HEK293T (cell line): ENCODE data around the gene PIGU.
"Not testable (repeated sequence)": the region's sequence is repeated elsewhere in the genome, so short reads cannot be mapped to it uniquely, and the experiment has no call there.

Source experiments
- CTCF ChIA-PET: fragments of 350-600 bp; formaldehyde crosslinking; extraction: SDS; loops from one replicate; lab custom pipeline; 2021; ENCODE audit warnings: antibody characterized with exemption, inconsistent platforms; lab: Yijun Ruan, JAX
- POLR2A ChIA-PET: fragments of 350-600 bp; formaldehyde crosslinking; extraction: SDS; loops from one replicate; lab custom pipeline; 2020; ENCODE audit warnings: antibody characterized with exemption, inconsistent platforms; lab: Yijun Ruan, JAX
- DNase-seq: peaks from one replicate; pipeline ENCODE4 v3.0.0; 2012; ENCODE audit warnings: mixed read lengths; ENCODE audit errors: extremely low spot score
- ARNT ChIP-seq: fragments of 450-650 bp; IDR thresholded peaks from 2 replicates; pipeline ENCODE4 v1.6.1; 2017; ENCODE audit warnings: mild to moderate bottlenecking
- BHLHE40 ChIP-seq: fragments of 450-650 bp; IDR thresholded peaks from 2 replicates; pipeline ENCODE4 v1.6.1; 2016; ENCODE audit warnings: mild to moderate bottlenecking, moderate library complexity, borderline replicate concordance
- CTBP1 ChIP-seq: fragments of 450-650 bp; IDR thresholded peaks from 2 replicates; pipeline ENCODE4 v1.6.1; 2016; ENCODE audit warnings: borderline replicate concordance
- ELF4 ChIP-seq: fragments of 450-650 bp; IDR thresholded peaks from 2 replicates; pipeline ENCODE4 v1.6.1; 2017; ENCODE audit warnings: antibody characterized with exemption
- FOXA1 ChIP-seq: fragments of 450-650 bp; IDR thresholded peaks from 2 replicates; pipeline ENCODE4 v1.6.1; 2016; ENCODE audit warnings: mild to moderate bottlenecking
- FOXK2 ChIP-seq: fragments of 450-650 bp; IDR thresholded peaks from 2 replicates; pipeline ENCODE4 v1.6.1; 2016; ENCODE audit warnings: mild to moderate bottlenecking
- FOXM1 ChIP-seq: fragments of 450-650 bp; IDR thresholded peaks from 2 replicates; pipeline ENCODE4 v1.6.1; 2017; ENCODE audit warnings: mild to moderate bottlenecking, borderline replicate concordance
- HDGF ChIP-seq: fragments of 450-650 bp; IDR thresholded peaks from 2 replicates; pipeline ENCODE4 v1.6.1; 2017; ENCODE audit warnings: antibody characterized with exemption, borderline replicate concordance
- L3MBTL2 ChIP-seq: fragments of 450-650 bp; conservative IDR thresholded peaks from 2 replicates; pipeline ENCODE4 v1.6.1; 2016; ENCODE audit warnings: mild to moderate bottlenecking
- LEF1 ChIP-seq: fragments of 450-650 bp; IDR thresholded peaks from 2 replicates; pipeline ENCODE4 v1.6.1; 2017; ENCODE audit warnings: mild to moderate bottlenecking, borderline replicate concordance
- NFRKB ChIP-seq: fragments of 450-650 bp; IDR thresholded peaks from 2 replicates; pipeline ENCODE4 v1.6.1; 2016; ENCODE audit warnings: mild to moderate bottlenecking, moderate library complexity
- SP1 ChIP-seq: fragments of 450-650 bp; IDR thresholded peaks from 2 replicates; pipeline ENCODE4 v1.6.1; 2017
- SUZ12 ChIP-seq: fragments of 450-650 bp; IDR thresholded peaks from 2 replicates; pipeline ENCODE4 v1.6.1; 2016; ENCODE audit warnings: mild to moderate bottlenecking
- TARDBP ChIP-seq: fragments of 450-650 bp; IDR thresholded peaks from 2 replicates; pipeline ENCODE4 v1.6.1; 2016
- ZNF384 ChIP-seq: fragments of 450-650 bp; IDR thresholded peaks from 2 replicates; pipeline ENCODE4 v1.6.1; 2016
- TF ChIP-seq, protein P1 (sequence below): fragments of 450-650 bp; IDR thresholded peaks from 2 replicates; pipeline ENCODE4 v1.6.1; 2016

PIGU gene

DNA sequence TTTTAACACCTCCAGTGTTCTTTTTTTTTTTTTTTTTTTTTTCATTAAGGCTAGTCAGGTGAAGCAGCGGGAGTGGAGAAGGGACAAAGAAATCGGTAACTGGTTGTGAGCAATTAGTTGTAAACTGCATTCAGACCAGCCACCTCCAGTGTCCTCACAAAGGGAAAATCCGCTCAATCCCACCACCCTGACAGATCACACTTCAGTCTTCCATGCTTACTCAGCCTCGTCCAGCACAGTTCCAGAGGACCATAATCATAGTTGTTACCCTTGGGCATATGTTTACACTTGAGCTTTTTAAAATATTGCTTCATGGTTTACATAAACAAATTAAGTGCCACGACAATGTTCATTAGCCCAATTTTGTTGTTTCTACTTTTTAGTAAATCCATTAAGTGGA is 150.4 kb downstream of the PIGU start:
- DNase-seq = no peak
- CTCF ChIA-PET = interaction anchor here (1.2 kb wide), 1 partner anchor 214 kb away, joined by 3 read pairs; no protein-coding TSS in a partner anchor
- TF ChIP-seq FOXM1 = no peak
- TF ChIP-seq SP1 = no peak
- no peak for TF ChIP-seq NFRKB
- no peak for TF ChIP-seq FOXK2
- TF ChIP-seq HDGF = no peak
- TF ChIP-seq SUZ12 = no peak
- TF ChIP-seq LEF1 = no peak
- no peak for TF ChIP-seq L3MBTL2
- POLR2A ChIA-PET = interaction anchor here (1.0 kb wide), 1 partner anchor 11 kb away, joined by 3 read pairs; the partner anchor contains the start of gene DYNLRB1

DNA sequence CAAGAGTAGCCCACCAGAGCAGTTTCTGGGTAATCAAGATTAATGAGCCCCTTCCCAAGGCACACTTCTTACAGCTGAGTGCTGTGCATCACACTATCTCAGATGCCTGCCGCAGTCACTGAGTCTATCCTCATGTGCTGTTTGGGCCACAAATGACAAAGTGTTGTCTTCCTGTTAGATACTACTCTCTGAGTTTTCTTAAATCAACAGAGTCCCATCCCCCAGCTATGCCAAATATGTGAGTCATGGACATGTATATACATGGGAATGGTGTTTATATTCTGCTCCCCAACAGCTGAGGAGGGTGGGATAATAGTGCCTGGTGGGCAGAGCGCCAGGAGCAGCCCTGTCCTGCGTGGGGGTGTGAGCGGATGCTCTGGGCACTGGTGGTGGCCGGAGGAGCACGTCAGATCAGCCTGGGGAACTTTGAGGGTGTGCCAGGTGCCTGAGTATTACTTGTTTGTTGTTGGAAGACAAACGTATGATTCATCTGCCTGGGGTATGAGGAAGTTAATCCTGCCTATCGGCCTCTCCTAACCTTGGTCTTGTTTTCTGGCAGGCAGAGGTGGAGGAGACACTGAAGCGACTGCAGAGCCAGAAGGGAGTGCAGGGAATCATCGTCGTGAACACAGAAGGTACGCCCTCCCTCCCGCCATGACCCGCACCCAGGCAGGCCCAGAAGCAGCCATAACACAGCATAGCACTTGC is 151.0 kb downstream of the PIGU start:
- DNase-seq = no peak

DNA sequence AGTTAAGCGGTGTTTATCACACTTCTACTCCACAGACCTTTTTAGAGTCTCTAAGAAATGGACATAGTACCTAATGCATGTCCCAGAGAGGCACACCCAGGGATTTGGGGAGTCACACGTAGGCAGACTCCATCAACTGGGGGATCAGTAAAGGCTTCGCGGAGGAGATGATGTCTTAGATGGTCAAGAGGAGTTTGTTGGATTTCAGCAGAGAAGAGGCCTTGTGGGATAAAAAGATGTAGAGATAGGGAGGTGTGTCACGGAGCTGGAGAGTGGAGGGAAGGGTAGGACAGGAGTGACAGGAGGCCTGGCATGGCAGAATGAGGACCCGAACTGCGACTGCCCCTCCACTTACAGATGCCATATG is 151.6 kb downstream of the PIGU start:
- no peak for TF ChIP-seq ARNT
- TF ChIP-seq, protein P1, sequence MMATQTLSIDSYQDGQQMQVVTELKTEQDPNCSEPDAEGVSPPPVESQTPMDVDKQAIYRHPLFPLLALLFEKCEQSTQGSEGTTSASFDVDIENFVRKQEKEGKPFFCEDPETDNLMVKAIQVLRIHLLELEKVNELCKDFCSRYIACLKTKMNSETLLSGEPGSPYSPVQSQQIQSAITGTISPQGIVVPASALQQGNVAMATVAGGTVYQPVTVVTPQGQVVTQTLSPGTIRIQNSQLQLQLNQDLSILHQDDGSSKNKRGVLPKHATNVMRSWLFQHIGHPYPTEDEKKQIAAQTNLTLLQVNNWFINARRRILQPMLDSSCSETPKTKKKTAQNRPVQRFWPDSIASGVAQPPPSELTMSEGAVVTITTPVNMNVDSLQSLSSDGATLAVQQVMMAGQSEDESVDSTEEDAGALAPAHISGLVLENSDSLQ = no peak
- TF ChIP-seq NFRKB = no peak
- TF ChIP-seq FOXM1 = no peak
- TF ChIP-seq ZNF384 = no peak
- TF ChIP-seq HDGF = no peak
- TF ChIP-seq SP1 = no peak
- TF ChIP-seq CTBP1 = no peak
- no peak for TF ChIP-seq TARDBP
- no peak for TF ChIP-seq L3MBTL2
- no peak for TF ChIP-seq FOXK2
- TF ChIP-seq FOXA1 = no peak
- TF ChIP-seq ELF4 = no peak
- TF ChIP-seq SUZ12 = no peak
- TF ChIP-seq LEF1 = no peak
- TF ChIP-seq BHLHE40 = no peak
- DNase-seq = no peak
- CTCF ChIA-PET = interaction anchor here (1.0 kb wide), 1 partner anchor 212 kb away, joined by 3 read pairs; no protein-coding TSS in a partner anchor
- POLR2A ChIA-PET = interaction anchor here (2.3 kb wide), 1 partner anchor 10 kb away, joined by 14 read pairs; the partner anchor contains the start of gene DYNLRB1

More for the DNA sequence above, 151.0 kb downstream of the PIGU start:
- CTCF ChIA-PET = interaction anchor here (1.0 to 1.2 kb wide), 2 partner anchors 213 kb away, joined by 3 read pairs; no protein-coding TSS in a partner anchor
- TF ChIP-seq CTBP1 = no peak
- TF ChIP-seq SUZ12 = no peak
- no peak for TF ChIP-seq FOXA1
- no peak for TF ChIP-seq ARNT
- no peak for TF ChIP-seq TARDBP
- TF ChIP-seq, protein P1 = no peak
- no peak for TF ChIP-seq L3MBTL2
- TF ChIP-seq LEF1 = no peak
- no peak for TF ChIP-seq ELF4
- TF ChIP-seq BHLHE40 = no peak
- TF ChIP-seq FOXM1 = no peak
- no peak for TF ChIP-seq ZNF384
- TF ChIP-seq SP1 = no peak
- no peak for TF ChIP-seq NFRKB
- no peak for TF ChIP-seq HDGF
- TF ChIP-seq FOXK2 = no peak
- POLR2A ChIA-PET = interaction anchor here (2.3 kb wide), 1 partner anchor 10 kb away, joined by 14 read pairs; the partner anchor contains the start of gene DYNLRB1

DNA sequence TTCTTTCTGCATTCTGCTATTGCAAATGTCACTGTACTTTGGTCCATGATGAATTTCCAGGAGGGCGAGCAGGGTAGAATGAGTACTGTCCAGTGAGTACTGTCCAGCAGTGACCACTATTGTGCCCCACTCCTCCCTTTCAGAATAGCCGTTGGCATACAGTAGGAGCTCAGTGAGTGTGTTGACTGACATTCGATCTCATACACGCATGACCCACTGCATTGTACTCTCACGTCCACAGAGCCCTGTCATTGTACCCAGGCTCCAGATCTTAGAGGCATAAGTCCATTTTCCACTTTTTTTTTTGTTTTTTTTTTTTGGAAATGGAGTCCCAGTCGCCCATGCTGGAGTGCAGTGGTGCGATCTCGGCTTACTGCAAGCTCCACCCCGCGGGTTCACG is 152.5 kb downstream of the PIGU start:
- DNase-seq = no peak
- ChIA-PET CTCF (interaction anchor here (1.3 kb wide), 1 partner anchor 13 kb away, joined by 3 read pairs; no protein-coding TSS in a partner anchor), POLR2A (interaction anchor here (2.3 kb wide), 1 partner anchor 9 kb away, joined by 14 read pairs; the partner anchor contains the start of gene DYNLRB1)
- TF ChIP-seq L3MBTL2 = no peak
- no peak for TF ChIP-seq LEF1
- TF ChIP-seq BHLHE40 = no peak
- no peak for TF ChIP-seq ELF4
- TF ChIP-seq NFRKB = no peak
- TF ChIP-seq CTBP1 = no peak
- no peak for TF ChIP-seq FOXM1
- TF ChIP-seq, protein P1 = no peak
- no peak for TF ChIP-seq TARDBP
- TF ChIP-seq FOXA1 = no peak
- TF ChIP-seq ARNT = no peak
- no peak for TF ChIP-seq SUZ12
- no peak for TF ChIP-seq SP1
- TF ChIP-seq ZNF384 = no peak
- no peak for TF ChIP-seq HDGF
- no peak for TF ChIP-seq FOXK2

DNA sequence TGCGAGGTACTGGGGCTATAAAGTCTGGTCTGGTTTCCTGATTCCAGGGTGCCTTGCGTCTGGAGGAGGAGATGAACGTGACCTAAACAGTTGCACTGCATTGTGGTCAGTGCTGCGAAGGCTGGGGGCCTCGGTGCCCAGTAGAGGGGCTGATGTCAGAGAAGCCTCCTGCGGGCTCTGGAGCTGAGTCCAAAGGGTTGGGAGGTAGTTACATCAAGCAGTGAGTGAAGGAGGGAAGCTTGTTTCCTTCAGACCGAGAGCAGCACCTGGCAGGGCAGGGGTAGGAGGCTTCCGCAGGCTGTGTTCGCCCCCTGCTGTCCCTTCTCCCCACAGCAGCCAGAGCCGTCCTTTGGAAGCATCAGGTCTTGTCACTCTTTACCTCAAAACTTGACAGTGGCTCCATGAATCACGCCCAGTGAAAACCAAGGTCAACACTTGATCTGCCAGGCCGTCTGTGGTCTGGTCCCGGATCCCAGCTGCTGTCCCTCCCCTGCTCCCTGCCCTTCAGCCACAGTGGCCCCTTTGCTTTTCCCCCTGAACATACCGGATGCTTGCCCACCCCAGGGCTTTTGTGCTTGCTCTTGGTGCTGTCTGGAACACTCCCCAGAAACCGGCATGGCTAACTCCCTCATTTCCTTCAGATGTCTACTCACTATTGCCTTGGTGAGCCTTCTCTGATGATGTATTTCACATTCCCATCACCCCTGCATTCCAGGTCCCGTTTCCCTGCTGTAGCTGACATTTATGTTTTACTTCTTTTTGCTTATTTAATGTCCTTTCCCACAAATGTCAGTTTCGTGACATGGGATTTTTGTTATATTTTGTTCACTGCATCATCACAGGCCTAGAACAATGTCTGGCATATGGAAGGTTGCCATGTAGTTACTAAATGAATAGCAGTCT is 153.7 kb downstream of the PIGU start:
- peak; percentile 68 for DNase-seq
- POLR2A ChIA-PET = interaction anchor here (0.9 kb wide), 1 partner anchor 211 kb away, joined by 3 read pairs; no protein-coding TSS in a partner anchor
- CTCF ChIA-PET = interaction anchor here (0.6 to 1.9 kb wide), 9 partner anchors 8 to 933 kb away, joined by 3 to 20 read pairs (median 3); partner anchors contain the start of gene ITCH
- TF ChIP-seq FOXM1 = no peak
- no peak for TF ChIP-seq BHLHE40
- TF ChIP-seq FOXK2 = no peak
- no peak for TF ChIP-seq NFRKB
- TF ChIP-seq HDGF = no peak
- TF ChIP-seq SP1 = no peak
- no peak for TF ChIP-seq L3MBTL2
- no peak for TF ChIP-seq FOXA1
- no peak for TF ChIP-seq ZNF384
- TF ChIP-seq, protein P1 = no peak
- TF ChIP-seq LEF1 = no peak
- TF ChIP-seq ELF4 = no peak
- no peak for TF ChIP-seq ARNT
- TF ChIP-seq TARDBP = no peak

DNA sequence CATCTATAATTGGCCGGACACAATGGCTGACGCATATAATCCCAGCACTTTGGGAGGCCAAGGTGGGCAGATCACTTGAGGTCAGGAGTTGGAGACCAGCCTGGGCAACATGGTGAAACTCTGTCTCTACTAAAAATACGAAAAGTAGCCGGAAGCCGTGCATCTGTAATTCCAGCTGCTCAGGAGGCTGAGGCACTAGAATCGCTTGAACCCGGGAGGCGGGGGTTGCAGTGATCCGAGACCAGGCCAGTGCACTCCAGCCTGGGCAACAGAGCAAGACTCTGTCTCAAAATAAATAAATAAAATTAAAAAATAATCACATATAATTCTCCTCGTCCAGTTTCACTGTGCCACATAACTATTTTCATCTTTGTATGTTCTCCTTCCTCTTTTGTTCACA is 157.1 kb downstream of the PIGU start:
- DNase-seq, POLR2A ChIA-PET, CTCF ChIA-PET: not testable (repeated sequence)

DNA sequence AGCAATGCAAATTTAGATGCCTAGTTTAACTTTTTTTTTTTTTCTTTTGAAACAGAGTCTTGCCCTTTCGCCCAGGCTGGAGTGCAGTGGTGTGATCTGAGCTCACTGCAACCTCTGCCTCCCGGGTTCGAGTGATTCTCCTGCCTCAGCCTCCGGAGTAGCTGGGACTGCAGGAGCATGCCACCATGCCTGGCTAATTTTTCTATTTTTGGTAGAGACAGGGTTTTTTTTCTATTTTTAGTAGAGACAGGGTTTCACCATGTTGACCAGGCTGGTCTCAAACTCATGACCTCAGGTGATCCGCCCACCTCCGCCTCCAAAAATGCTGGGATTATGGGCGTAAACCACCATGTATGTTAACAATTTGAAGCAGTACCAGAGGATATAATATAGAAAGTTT is 158.0 kb downstream of the PIGU start:
- DNase-seq = not testable (repeated sequence)
- POLR2A ChIA-PET = interaction anchor here (1.0 kb wide), 1 partner anchor 216 kb away, joined by 3 read pairs; the partner anchor contains the start of gene AHCY
- CTCF ChIA-PET = interaction anchor here (0.6 kb wide), 1 partner anchor 338 kb away, joined by 4 read pairs; no protein-coding TSS in a partner anchor
